GM12873 (cell line): Measurements from ENCODE around the gene ABCB8.

Experiments used
- TF ChIP-seq, protein P1 (sequence below): IDR thresholded peaks from 2 replicates; pipeline ENCODE4 v1.5.1; 2012; ENCODE audit warnings: low read depth, mild to moderate bottlenecking, moderate library complexity, low read length, control low read depth; ENCODE audit not compliant: insufficient read depth; ENCODE audit errors: missing control alignments

ABCB8 gene

DNA sequence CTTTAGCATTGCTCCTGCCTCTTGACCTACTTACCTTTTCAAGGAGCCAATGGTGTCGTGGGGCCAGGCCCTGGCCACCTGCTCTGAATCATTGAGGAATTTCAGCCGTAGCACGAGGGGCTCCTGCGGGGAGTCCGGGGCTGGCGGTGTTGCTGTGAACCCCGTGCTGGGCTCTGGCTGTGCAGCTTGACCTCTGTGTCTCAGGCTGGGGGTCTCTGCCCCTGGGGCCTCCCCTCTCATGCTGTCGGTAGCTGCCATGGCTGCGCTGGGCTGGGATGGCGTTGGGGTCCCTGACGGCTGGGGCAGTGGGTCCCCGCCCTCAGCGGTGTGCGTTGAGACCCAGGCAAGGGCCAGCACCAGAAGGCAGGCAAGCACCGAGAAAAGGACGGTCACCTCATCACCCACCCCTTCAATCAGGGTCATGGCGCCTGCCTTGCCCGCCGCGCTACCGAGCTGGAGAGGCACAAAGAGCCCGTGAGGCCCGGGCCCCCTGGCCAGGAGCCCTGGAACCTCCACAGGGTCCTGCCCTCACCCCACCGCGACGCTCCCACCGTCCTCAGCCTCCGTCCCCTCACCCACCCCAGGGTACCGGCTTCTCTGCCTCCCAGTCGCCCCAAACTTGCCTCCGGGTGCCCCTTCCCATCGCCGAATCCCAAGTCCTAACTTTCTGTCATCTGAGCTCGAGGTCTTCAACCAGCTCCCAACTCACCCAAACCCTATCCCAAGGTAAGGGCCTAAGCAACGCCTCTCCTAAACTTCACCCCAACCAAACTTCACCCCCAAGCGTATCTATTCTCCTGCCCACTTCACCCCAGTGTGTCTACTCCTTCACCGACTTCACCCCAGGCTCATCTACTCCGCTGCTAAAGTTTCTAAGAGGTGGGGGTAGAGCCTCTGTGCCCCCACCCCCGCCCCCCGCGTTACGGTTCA is 54.2 kb downstream of the ABCB8 start:
- TF ChIP-seq, protein P1, sequence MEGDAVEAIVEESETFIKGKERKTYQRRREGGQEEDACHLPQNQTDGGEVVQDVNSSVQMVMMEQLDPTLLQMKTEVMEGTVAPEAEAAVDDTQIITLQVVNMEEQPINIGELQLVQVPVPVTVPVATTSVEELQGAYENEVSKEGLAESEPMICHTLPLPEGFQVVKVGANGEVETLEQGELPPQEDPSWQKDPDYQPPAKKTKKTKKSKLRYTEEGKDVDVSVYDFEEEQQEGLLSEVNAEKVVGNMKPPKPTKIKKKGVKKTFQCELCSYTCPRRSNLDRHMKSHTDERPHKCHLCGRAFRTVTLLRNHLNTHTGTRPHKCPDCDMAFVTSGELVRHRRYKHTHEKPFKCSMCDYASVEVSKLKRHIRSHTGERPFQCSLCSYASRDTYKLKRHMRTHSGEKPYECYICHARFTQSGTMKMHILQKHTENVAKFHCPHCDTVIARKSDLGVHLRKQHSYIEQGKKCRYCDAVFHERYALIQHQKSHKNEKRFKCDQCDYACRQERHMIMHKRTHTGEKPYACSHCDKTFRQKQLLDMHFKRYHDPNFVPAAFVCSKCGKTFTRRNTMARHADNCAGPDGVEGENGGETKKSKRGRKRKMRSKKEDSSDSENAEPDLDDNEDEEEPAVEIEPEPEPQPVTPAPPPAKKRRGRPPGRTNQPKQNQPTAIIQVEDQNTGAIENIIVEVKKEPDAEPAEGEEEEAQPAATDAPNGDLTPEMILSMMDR: no peak

GRCh38 chr7:151083071-151083823 is 55.0 kb downstream of the ABCB8 start, which contains the start of gene TMUB1:
TMUB1 (minus strand) TSS chr7:151083493; CDS start chr7:151082563, 930 bp downstream.
- TF ChIP-seq, protein P1: no peak

DNA sequence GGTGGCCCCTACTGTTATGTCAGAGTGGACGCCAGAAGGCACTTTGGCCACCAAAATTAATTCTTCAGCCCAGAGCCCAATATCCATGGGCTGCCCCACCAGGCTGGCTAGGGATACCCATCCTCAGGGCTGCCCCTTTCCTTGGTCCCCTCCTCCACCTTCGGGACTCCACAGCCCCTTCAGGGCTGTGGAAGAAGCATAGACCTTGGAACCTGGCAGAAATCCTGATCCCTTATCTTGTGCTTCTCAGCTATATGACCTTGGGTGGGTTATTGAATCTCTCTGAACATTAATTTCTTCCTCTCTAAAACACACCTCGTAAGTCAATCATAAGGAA is 55.5 kb downstream of the ABCB8 start:
- TF ChIP-seq, protein P1: no peak

GRCh38 chr7:151085329-151085690 is 57.1 kb downstream of the ABCB8 start:
- TF ChIP-seq, protein P1: no peak

GRCh38 chr7:151085691-151086620 is 57.7 kb downstream of the ABCB8 start, which contains the start of gene AGAP3:
AGAP3 (plus strand) TSS chr7:151086475; CDS start chr7:151086742, 267 bp downstream.
- TF ChIP-seq, protein P1: no peak

GRCh38 chr7:151086802-151087244 is 58.6 kb downstream of the ABCB8 start:
- TF ChIP-seq, protein P1: no peak
